ENCODE data around the gene UGT2A1.

- no peak for TF ChIP-seq YY1 (IDR thresholded peaks at IDR 0.05)
- TF ChIP-seq HNF4A (conservative IDR thresholded peaks at IDR 0.05) = no peak
- TF ChIP-seq CTCF (IDR thresholded peaks at IDR 0.05; ENCODE audit: low read depth, low read length, missing input control) = no peak
These were observed 103.4 kb downstream of the UGT2A1 start for GRCh38 chr4:69549651-69550050.
